GM21786 (cell line): ENCODE results near the gene MAPK10.
A peak's percentile ranks its signal among the peaks of the same experiment; 100 is the strongest.

Experiments used
- ATAC-seq: cut with Tn5 transposase; IDR thresholded peaks from one replicate; pipeline ENCODE4 v1.9.1; 2021; ENCODE audit not compliant: unreplicated experiment

MAPK10 gene

GRCh38 chr4:86280246-86280645, 79.6 kb downstream of the MAPK10 start:
- ATAC-seq = no peak

- ATAC-seq = no peak
These were observed 80.4 kb downstream of the MAPK10 start for GRCh38 chr4:86279293-86279960.

GRCh38 chr4:86278126-86278525, 81.7 kb downstream of the MAPK10 start:
- ATAC-seq = no peak

- no peak for ATAC-seq
These were observed 85.2 kb downstream of the MAPK10 start for GRCh38 chr4:86274642-86275041.

- ATAC-seq = no peak
These were observed 87.2 kb downstream of the MAPK10 start for GRCh38 chr4:86272669-86273068.

GRCh38 chr4:86271057-86271456, 88.8 kb downstream of the MAPK10 start:
- no peak for ATAC-seq

GRCh38 chr4:86269354-86269753, 90.5 kb downstream of the MAPK10 start:
- no peak for ATAC-seq

GRCh38 chr4:86264241-86264640, 95.6 kb downstream of the MAPK10 start:
- no peak for ATAC-seq

GRCh38 chr4:86261636-86262035, 98.2 kb downstream of the MAPK10 start:
- no peak for ATAC-seq

GRCh38 chr4:86256086-86256485, 103.8 kb downstream of the MAPK10 start:
- no peak for ATAC-seq

- no peak for ATAC-seq
These were observed 109.2 kb downstream of the MAPK10 start for GRCh38 chr4:86250619-86251018.

- no peak for ATAC-seq
These were observed 109.8 kb downstream of the MAPK10 start for GRCh38 chr4:86250006-86250405.

- no peak for ATAC-seq
These were observed 110.8 kb downstream of the MAPK10 start for GRCh38 chr4:86249074-86249473.

- no peak for ATAC-seq
These were observed 111.9 kb downstream of the MAPK10 start for GRCh38 chr4:86247906-86248305.

- no peak for ATAC-seq
These were observed 112.5 kb downstream of the MAPK10 start for GRCh38 chr4:86247320-86247719.

- ATAC-seq = no peak
These were observed 116.1 kb downstream of the MAPK10 start for GRCh38 chr4:86243750-86244149.

GRCh38 chr4:86242677-86243076, 117.2 kb downstream of the MAPK10 start:
- no peak for ATAC-seq

GRCh38 chr4:86235549-86235948, 124.3 kb downstream of the MAPK10 start:
- no peak for ATAC-seq

- no peak for ATAC-seq
These were observed 126.2 kb downstream of the MAPK10 start for GRCh38 chr4:86233681-86234080.

- no peak for ATAC-seq
These were observed 126.8 kb downstream of the MAPK10 start for GRCh38 chr4:86233090-86233489.

- peak; percentile 70 for ATAC-seq
These were observed 136.4 kb downstream of the MAPK10 start for GRCh38 chr4:86223472-86223871.

- ATAC-seq = no peak
These were observed 138.9 kb downstream of the MAPK10 start for GRCh38 chr4:86221002-86221401.

- no peak for ATAC-seq
These were observed 139.7 kb downstream of the MAPK10 start for GRCh38 chr4:86220121-86220520.
